OCI-LY1 (cell line): Measurements from ENCODE around the gene SLC22A12.

Experiments used
- CTCF ChIP-seq: fragments of 200-600 bp; sonication (generic), shearing (Covaris generic); IDR thresholded peaks from 2 replicates; pipeline ENCODE4 v1.5.1; 2017; ENCODE audit warnings: mild to moderate bottlenecking, antibody characterized with exemption, low read length, moderate library complexity, mixed read lengths
- EZH2 ChIP-seq: fragments of 200-600 bp; sonication (generic), shearing (Covaris generic); IDR thresholded peaks from 2 replicates; pipeline ENCODE4 v1.8.0; 2017; ENCODE audit warnings: borderline replicate concordance, mixed run types, mild to moderate bottlenecking, antibody characterized with exemption, low read length, moderate library complexity, mixed read lengths

GRCh38 chr11:64562723-64563351 lies 28.2 kb upstream of the SLC22A12 start:
- TF ChIP-seq CTCF (no peak), EZH2 (no peak)
